HG03439 (cell line): Measurements from ENCODE around the gene BOD1L1.

Experiments used
- ATAC-seq: cut with Tn5 transposase; IDR thresholded peaks from one replicate; pipeline ENCODE4 v1.9.1; 2021; ENCODE audit warnings: mild to moderate bottlenecking, moderate library complexity; ENCODE audit not compliant: unreplicated experiment

BOD1L1 gene

GRCh38 chr4:13541176-13541604 is 86.3 kb downstream of the BOD1L1 start:
- ATAC-seq = no peak

GRCh38 chr4:13540446-13541175 is 86.9 kb downstream of the BOD1L1 start:
- ATAC-seq = no peak

GRCh38 chr4:13539619-13540445 is 87.7 kb downstream of the BOD1L1 start:
- no peak for ATAC-seq

- ATAC-seq = no peak
These were observed 88.4 kb downstream of the BOD1L1 start for GRCh38 chr4:13539047-13539618.

- no peak for ATAC-seq
These were observed 89.0 kb downstream of the BOD1L1 start for GRCh38 chr4:13538427-13538973.

GRCh38 chr4:13537832-13538177 is 89.7 kb downstream of the BOD1L1 start:
- no peak for ATAC-seq

GRCh38 chr4:13537011-13537831 is 90.3 kb downstream of the BOD1L1 start:
- no peak for ATAC-seq

- no peak for ATAC-seq
These were observed 90.9 kb downstream of the BOD1L1 start for GRCh38 chr4:13536607-13537006.

- no peak for ATAC-seq
These were observed 91.7 kb downstream of the BOD1L1 start for GRCh38 chr4:13535708-13536361.

- ATAC-seq = no peak
These were observed 92.4 kb downstream of the BOD1L1 start for GRCh38 chr4:13535118-13535517.

GRCh38 chr4:13534344-13535063 is 93.0 kb downstream of the BOD1L1 start:
- no peak for ATAC-seq

GRCh38 chr4:13533670-13534343 is 93.7 kb downstream of the BOD1L1 start:
- ATAC-seq = no peak

GRCh38 chr4:13531625-13531998 is 95.9 kb downstream of the BOD1L1 start:
- ATAC-seq = no peak

- no peak for ATAC-seq
These were observed 96.5 kb downstream of the BOD1L1 start for GRCh38 chr4:13530823-13531624.

- no peak for ATAC-seq
These were observed 98.2 kb downstream of the BOD1L1 start for GRCh38 chr4:13529128-13529919.

- ATAC-seq = no peak
These were observed 98.8 kb downstream of the BOD1L1 start for GRCh38 chr4:13528821-13529127.

- peak; percentile 88 for ATAC-seq
These were observed 99.3 kb downstream of the BOD1L1 start for GRCh38 chr4:13527981-13528820.
